NB4 (cell line): ENCODE measurements around the gene CTSA.
"Not testable (repeated sequence)": the region's sequence is repeated elsewhere in the genome, so short reads cannot be mapped to it uniquely, and the experiment has no call there.

Experiments
- DNase-seq: peaks from one replicate; pipeline ENCODE4 v3.0.0; 2010; ENCODE audit warnings: low read depth
- H3K4me3 ChIP-seq: one replicate; pipeline ENCODE4 v1.5.1; 2011; ENCODE audit warnings: mild to moderate bottlenecking, low read depth, low read length, moderate library complexity
- MYC ChIP-seq: IDR thresholded peaks from 2 replicates; pipeline ENCODE4 v1.6.1; 2011; ENCODE audit warnings: low read depth, low read length
- POLR2A ChIP-seq: IDR thresholded peaks from 2 replicates; pipeline ENCODE4 v1.6.1; 2011; ENCODE audit warnings: mild to moderate bottlenecking; ENCODE audit not compliant: insufficient read length; ENCODE audit errors: extremely low read depth
- TF ChIP-seq, protein P1 (sequence below): IDR thresholded peaks from 2 replicates; pipeline ENCODE4 v1.6.1; 2011; ENCODE audit warnings: low read depth, low read length
- TF ChIP-seq, protein P2 (sequence below): IDR thresholded peaks from one replicate; pipeline ENCODE4 v1.5.1; 2012; ENCODE audit warnings: low read depth, low read length

Gene CTSA

DNA sequence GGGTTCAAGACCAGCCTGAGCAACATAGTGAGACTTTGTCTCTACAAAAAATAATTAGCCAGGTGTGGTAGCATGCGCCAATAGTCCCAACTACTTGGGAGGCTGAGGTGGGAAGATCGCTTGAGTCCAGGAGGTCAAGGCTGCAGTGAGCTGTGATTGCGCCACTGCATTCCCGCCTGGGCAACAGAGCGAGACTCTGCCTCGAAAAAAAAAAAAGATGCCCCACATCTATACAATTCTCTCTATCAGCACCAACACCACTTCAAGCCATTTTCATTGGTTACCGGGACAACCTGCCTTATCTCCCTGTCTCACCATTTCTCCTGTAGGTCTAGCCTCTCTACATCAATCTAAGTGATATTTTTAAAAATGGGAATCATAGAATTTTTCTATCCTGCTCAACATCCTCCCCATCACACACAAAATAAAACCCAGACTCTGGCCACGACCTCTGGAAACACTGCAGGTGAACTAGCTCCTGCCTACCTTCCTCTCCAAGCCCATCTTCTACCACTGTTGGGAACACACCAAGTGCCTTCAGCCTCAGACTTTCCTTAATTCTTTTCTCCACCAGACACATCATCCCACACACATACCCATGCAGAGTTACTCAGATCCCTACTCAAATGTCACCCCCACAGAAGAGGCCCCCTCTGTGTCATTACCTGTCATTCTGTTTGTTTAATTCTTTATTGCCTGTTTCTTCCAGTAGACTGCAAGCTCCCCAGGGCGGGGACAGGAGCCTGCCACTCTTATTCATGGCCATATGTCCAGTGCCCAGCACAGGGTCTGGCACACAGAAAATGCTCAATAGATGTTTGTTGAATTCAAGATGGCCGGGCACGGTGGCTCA lies 30.4 kb downstream of the CTSA start:
- H3K4me3 ChIP-seq = no peak overlapping the region
- TF ChIP-seq MYC (no peak), POLR2A (no peak)
- TF ChIP-seq, protein P1, sequence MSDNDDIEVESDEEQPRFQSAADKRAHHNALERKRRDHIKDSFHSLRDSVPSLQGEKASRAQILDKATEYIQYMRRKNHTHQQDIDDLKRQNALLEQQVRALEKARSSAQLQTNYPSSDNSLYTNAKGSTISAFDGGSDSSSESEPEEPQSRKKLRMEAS = no peak
- TF ChIP-seq, protein P2, sequence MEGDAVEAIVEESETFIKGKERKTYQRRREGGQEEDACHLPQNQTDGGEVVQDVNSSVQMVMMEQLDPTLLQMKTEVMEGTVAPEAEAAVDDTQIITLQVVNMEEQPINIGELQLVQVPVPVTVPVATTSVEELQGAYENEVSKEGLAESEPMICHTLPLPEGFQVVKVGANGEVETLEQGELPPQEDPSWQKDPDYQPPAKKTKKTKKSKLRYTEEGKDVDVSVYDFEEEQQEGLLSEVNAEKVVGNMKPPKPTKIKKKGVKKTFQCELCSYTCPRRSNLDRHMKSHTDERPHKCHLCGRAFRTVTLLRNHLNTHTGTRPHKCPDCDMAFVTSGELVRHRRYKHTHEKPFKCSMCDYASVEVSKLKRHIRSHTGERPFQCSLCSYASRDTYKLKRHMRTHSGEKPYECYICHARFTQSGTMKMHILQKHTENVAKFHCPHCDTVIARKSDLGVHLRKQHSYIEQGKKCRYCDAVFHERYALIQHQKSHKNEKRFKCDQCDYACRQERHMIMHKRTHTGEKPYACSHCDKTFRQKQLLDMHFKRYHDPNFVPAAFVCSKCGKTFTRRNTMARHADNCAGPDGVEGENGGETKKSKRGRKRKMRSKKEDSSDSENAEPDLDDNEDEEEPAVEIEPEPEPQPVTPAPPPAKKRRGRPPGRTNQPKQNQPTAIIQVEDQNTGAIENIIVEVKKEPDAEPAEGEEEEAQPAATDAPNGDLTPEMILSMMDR = no peak
- no peak for DNase-seq

DNA sequence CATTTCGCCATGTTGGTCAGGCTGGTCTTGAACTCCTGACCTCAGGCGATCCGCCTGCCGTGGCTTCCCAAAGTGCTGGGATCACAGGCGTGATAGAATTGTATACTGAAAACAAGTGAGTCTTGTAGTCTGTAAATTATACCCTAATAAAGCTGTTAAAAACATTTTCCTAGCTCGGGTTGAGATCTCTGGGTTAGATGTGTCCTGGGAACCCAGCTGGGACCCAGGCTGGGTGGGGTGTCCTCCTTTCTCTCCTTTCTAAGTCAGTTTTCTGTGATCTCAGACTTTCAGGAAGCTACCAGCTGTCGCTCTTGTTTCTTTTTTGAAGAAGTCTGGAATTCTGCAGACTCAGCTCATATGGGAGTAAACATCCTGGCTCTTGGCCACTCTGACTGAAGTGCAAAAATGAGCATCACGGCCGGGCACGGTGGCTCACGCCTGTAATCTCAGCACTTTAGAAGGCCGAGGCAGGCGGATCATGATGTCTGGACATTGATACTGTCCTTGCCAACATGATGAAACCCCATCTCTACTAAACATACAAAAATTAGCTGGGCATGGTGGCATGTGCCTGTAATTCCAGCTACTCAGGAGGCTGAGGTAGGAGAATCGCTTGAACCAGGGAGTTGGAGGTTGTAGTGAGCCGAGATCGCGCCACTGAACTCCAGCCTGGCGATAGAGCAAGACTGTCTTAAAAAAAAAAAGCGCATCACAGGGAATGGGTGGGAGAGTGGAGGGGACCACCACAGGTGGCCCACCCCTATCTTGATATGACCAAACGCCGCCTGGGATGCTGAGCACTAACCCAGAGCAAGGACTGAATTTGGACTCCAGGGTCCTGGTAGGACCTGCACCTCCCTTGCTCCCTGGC lies 33.5 kb downstream of the CTSA start:
- H3K4me3 ChIP-seq = no peak overlapping the region
- no peak for DNase-seq
- TF ChIP-seq MYC (no peak), POLR2A (no peak)
- TF ChIP-seq, protein P2 = no peak
- TF ChIP-seq, protein P1 = no peak

DNA sequence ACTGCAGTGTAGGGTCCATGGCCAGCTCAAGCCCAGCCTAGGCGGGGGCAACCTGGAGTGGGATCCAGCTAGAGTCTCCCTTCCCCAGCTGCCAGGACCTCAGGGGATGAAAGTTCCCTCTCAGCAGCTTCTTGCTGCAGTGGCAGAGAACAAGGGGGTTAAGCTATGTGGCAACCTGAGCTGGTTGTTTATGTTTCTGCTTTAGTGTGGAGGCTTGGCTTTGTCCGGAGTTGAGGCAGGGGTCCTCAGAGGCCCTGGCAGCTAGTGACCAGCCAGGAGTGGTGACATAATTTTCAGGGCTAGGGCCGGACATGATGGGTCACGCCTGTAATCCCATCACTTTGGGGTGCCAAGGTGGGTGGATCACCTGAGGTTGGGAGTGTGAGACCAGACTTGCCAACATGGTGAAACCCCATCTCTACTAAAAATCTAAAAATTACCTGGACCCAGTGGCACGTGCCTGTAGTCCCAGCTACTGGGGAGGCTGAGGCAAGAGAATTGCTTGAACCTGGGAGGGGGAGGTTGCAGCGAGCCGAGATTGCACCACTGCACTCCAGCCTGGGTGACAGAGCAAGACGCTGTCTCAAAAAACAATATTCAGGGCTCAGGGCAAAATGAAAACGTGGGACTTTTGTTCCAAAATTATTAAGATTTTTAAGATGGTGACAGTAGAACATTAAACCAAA lies 34.8 kb downstream of the CTSA start:
- DNase-seq = no peak
- H3K4me3 ChIP-seq = no peak overlapping the region

DNA sequence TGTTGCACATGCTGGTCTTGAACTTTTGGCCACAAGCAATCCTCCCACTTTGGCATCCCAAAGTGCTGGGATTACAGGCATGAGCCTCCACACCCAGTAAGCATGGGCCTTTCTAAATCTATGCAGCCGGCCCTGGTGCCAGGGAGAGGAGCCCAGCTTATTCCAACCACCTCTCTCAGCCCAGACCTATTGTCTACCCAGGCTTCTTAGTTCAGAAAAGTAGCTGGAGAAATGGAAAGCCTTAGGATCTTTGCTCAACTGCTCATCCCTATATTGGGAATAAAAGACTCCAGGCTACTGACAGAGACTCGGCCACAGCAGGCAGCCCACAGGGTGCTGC lies 35.6 kb downstream of the CTSA start:
- TF ChIP-seq, protein P1 = no peak
- TF ChIP-seq, protein P2 = no peak
- TF ChIP-seq POLR2A (no peak), MYC (no peak)
- H3K4me3 ChIP-seq = no peak overlapping the region
- DNase-seq = no peak

More for the DNA sequence above, 34.8 kb downstream of the CTSA start:
- TF ChIP-seq MYC (no peak), POLR2A (no peak)
- TF ChIP-seq, protein P2 = no peak
- TF ChIP-seq, protein P1 = no peak

DNA sequence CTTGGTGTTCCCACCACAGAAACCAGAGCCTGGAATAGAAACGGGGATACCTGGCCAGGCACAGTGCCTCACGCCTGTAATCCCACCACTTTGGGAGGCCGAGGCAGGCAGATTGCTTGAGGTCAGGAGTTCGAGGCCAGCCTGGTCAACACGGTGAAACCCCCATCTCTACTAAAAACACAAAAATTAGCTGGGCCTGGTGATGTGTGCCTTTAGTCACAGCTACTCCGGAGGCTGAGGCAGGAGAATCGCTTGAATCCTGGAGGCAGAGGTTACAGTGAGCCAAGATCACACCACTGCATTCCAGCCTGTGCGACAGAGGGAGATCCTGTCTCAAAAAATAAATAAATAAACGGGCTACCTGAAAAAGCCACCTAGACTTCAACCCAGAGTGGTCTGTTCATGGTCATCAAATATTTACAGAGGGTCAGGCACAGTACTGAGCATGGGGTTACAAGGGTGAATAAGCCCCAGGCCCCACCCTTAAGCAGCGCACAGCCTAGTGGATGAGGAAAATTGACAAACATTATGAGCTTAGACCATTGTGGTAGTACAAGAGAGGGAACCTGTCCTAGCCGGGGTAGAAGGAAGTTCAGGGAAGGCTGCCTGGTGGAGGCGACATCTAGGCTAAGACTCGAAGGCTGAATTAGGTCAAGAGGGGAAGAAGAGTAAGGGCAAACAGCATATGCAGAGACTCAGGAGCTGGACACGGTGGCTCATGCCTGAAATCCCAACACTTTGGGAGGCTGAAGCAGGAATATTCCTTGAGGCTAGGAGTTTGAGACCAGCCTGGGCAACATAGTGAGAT lies 36.1 kb downstream of the CTSA start:
- no peak for DNase-seq
- H3K4me3 ChIP-seq = no peak overlapping the region
- TF ChIP-seq, protein P1 = no peak
- TF ChIP-seq MYC = no peak
- no peak for TF ChIP-seq POLR2A

DNA sequence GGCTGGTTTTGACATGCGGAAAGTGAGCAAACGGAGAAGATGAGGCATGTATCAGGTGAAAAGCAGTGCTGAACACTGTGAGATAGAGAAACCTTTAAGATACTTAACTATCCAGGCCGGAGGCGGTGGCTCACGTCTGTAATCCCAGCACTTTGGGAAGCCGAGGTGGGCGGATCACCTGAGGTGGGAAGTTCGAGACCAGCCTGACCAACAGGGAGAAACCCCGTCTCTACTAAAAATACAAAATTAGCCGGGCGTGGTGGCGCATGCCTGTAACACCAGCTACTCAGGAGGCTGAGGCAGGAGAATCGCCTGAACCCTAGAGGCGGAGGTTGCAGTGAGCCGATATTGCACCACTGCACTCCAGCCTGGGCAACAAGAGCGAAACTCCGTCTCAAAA lies 40.5 kb downstream of the CTSA start:
- H3K4me3 ChIP-seq, DNase-seq: not testable (repeated sequence)
